ENCODE data around the gene PKIG.

Gene PKIG

DNA sequence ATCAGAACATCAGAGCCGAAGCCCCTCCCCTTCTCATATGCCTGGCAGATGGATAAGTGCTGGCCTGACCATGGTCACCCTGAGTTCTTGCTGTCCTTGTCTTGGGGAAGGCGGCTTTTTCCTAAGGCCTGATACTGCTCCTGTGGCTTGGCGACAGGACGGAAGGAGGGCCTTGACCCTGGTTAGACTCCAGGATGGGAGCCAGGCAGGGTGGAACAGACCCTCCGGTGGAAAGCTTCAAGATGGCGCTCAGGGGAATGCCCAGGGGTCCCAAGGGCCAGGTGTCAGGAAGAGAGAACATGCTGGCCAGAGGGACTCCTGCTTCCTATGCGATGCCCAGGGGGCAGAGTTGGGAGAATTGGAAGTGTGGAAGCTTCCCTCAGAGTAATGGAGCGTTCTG is 39.6 kb downstream of the PKIG start:
- no peak for DNase-seq

DNA sequence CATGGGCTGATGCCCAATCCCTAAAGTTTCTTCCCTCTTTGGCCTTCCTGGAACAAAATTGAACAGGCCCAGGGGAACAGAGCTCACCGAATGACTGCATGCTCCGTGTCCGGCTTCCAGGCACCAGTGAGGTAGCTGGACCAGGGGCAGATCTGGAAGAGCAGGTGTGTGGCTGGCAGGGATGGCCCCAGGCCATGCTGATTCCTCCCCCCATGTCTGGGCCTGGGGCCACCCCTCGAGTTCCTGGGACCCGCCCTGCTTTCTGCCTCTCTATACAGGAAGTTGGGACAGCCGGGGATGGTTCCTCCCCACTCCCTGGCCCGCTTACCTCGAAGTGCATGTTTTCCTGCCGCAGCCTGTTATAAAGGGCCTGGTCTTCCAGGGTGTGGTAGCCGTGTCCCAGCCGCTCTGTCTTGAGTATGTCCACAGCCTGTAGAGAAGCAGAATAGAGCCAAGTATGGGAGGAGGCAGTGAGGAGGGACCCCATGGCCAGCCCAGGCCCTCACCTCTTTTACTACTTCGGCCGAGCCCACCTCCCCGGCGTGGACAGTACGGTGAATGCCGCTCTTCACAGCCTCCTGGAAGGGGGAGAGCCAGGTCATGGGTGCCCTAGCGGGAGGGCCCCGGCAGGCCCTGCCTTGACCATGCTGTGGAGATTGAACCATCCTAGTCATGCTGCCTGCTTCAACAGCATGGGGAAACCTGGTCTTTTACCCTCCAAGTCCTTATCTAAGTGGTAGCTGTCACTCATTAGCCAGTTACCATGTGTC is 40.3 kb downstream of the PKIG start:
- DNase-seq, result no peak

DNA sequence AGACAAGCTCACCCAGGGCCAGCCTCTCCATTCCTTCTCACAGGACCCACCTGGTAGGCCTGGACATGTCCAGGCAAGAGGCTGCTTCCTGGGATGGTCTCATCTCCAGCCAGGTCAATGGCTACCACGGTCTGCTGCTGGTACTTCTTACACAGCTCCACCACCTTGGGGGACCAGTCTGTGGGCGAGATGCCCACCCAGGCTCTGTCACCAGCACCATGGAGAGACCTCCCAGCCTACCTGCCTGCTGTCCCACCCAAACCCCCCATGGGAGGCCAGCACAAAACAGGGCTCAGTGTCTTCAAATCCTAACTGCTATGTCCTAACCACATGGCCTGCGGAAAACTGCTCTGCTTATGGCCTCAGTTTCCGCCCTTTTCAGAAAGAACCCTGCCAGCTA is 41.8 kb downstream of the PKIG start:
- no peak for DNase-seq

DNA sequence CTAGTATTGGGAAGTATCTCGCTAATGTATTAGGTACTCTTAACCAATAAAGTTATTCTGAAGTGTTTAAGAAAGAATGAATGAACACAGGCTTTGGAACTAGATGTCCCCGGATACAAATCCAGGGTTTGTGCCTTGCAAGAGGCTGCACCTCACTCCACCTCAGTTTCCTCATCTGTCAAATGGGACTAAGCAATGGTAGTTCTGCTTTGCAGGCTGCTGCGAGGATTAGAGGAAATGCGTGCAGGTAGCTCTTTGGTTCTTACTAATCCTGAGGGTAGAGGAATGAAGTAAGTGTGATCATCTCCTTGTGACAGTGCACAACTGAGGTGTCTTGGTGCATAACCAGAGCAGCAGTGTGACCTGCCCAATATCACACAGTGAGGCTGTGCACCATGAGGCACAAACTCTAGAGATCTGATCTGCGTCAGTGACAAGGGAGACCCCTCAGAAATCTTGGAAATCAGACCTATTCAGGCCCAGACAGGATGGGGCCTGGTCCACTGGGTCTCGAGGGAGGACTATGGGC is 42.4 kb downstream of the PKIG start:
- no peak for DNase-seq

DNA sequence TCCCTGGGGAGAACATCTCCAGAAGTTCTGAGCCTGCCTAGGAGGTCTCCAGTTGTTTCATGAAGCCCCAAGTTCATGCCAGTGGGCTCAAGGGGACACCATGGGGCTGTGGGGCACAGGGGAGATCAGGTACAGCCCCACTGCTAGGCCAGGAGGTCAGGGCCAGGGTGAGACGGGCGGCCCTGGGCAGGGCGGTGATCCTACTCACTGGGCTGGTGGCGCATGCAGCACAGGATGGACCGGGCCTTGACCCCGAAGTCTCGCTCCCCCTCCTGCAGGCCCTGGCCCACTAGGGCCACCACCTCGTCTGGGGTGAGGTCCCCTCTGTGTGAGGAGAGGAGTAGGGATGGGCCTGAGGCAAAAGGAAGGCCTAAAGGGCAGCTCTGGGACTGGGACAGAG is 43.0 kb downstream of the PKIG start:
- no peak for DNase-seq

DNA sequence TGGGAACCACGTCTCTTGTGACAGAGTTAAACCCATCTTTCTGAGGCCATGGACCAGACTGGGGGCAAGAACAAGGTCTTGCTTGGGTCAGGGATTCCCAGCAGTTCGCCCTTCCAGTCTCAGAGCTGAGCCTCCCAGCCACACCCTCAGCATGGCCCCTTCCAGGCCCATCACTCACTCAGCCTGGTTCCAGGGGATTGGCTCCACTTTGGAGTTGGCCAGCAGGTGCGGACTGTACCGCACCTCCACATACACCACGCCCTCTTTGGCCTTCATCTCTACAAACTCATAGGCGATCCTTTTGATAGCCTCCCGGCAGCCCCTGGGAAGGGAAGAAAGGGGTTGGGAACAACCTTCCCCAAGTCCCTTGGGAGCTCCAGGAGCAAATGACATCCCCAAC is 43.9 kb downstream of the PKIG start:
- no peak for DNase-seq

DNA sequence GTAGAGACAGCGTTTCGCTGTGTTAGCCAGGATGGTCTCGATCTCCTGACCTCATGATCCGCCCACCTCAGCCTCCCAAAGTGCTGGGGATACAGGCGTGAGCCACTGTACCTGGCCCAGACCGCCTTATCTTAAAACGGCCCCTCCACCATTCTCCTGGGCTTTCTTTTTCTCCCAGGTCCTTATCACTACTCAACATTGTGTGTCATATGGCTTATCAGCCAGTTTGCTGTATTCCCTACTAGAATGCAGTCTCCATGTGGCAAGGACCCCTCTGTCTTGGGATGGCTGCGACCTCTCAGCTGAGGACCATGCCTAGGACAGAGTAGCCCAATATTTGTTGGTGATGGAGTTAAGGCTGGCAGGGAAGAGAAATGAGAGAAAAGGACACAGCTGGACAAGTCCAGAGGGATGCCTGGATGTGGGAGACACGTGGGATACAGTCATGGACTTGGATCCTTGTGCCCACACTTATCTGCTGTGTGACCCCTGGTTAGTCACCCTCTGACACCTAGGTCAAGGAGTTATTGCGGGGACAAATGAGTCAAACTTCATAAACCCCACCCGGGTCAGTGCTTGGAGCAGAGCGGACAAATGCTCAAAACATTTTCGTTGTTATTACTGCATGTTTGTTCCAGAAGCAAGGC is 45.1 kb downstream of the PKIG start:
- DNase-seq, result no peak

DNA sequence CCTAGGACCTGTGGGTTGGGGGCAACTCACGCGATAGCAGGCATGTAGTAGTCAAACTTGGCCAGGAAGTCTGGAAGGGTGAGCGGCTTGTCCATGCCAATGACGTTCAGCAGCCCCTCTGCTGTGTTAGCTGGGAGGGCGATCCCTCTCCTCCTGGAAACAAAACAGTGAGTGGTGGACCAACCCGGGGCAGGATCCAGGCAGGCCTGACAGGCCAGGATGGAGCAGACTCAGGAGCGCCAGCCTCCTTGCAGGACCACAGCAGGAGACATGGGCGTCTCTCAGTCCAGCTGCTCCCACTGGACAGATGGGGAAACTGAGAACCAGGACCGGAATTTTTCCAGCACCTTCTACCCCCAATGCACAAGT is 46.6 kb downstream of the PKIG start:
- no peak for DNase-seq

DNA sequence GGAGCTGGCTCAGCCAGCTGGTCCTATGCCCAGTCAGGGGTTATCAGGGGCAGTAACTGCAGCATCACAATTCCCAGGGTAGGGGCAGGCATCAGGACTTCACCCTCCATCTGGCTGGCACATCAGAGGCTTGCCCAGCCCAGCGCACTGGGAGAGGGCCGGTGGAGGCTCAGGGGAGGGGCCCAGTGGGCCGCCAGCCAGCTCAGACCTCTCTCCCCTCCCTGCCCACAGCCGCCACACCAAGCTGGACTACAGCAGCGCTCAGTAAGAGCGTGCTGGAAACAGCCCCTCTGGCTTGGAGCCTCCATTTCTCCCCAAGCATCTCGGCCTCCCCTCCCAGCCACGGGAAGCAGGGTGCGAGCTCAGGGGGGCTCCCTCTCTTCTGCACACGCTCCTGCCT is 47.2 kb downstream of the PKIG start:
- no peak for DNase-seq

DNA sequence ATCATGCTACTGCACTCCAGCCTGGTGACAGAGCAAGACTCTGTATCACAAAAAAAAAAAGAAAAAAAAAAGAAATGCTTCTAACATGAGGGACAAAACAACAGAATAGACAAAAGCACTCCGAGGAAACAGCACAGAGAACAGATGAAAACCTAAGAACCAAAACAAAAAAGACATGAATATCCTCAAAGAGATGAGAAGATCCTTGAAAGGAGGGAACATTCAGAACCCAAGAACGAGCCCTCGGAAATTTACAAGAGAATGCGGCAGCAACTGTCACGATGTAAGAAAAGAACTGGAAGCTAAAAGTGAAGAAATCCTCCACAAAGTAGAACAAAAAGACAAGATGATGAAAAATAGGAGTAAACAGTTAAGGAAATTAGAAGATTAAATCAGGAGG is 47.9 kb downstream of the PKIG start:
- DNase-seq, result no peak

DNA sequence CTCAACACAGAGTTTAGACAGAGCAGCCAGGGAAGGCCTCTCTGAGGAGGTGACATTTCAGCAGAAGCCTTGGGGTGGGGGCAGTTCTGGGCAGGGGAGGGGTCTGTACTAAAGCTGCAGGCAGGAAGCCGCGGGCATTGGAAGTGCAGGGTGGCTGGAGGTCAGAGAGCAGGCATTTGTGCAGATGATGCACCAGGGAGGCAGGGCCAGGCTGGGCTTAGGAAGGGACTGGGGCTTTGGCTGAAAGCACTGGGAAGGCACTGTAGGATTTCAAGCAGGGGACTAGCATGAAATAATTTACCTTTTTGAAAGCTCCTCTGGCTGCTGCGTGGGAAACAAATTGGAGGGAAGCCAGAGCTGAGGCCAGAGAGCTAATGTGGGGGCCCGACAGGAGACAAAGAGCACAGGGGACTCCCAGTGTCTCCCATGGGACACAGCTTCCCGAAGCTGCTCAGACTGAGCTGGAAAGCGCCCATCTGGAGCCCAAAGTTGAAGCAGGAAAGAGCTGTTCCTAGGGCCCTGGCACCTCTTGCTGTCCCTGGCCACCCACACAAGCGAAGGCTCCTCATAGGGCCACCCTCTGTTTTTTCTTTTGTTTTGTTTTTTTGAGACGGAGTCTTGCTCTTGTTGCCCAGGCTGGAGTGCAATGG is 49.8 kb downstream of the PKIG start:
- no peak for DNase-seq

DNA sequence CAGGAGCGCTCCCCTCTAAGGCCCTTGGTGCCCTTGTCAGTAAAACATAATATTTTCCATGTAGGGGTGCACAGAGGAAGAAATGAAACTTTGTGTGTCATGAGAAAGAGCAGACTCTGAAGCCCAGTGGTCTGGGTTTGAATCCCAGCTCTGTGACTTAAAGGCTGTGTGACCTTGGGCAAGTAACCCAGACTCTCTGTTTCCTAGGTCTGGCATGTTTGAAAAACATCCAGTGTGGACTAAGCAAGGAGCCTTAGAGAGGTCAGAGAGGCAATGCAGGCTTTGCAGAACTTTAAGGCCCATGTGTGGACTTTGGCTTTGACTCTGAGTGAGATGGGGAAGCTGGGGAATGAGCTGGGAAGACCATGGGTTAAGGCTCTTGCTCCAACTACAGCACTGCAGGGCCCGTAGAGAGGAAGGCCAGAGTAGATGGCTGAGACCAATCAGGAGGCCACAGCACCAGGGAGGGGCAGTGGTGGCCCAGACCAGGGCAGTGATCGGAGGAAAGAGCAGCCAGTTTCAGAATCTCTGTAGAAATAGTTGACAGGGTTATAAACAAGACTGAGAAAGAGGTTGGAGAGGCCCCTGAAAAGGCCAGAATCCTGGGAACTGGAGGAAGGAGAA is 50.9 kb downstream of the PKIG start:
- DNase-seq, result no peak

DNA sequence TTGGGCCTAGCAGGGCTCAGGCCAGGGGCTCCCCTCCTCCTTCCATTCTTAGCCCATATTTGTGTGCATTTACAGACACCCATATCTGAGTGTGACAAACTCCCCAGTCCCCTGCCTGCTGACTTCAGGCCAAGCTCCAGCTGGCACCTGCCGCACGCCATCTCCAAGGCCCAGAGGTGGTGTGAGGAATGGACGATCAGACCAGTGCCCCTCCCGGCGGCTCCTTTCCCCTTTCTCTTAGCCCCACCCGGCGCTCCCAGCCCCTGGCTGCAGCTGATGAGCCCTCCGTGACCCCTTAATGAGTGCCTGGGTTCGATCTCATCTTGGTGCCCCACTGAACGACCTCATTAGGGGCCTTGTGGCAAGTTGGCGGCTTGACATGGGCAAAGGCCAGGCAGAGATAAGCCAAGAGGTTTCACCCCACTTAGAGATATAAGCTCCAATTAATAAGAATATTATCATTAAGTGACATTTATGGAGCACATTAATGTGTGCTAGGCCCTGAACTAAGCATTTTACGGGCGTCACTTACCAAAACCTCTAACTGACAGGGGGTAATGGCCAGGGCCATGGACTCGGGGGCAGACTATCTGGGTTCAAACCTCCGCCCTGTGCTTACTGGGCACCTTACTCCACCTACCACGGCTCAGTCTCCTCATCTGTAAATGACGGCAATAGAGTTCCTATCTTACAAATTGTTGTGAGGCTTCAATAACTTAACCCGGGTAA is 51.7 kb downstream of the PKIG start:
- DNase-seq, result no peak

DNA sequence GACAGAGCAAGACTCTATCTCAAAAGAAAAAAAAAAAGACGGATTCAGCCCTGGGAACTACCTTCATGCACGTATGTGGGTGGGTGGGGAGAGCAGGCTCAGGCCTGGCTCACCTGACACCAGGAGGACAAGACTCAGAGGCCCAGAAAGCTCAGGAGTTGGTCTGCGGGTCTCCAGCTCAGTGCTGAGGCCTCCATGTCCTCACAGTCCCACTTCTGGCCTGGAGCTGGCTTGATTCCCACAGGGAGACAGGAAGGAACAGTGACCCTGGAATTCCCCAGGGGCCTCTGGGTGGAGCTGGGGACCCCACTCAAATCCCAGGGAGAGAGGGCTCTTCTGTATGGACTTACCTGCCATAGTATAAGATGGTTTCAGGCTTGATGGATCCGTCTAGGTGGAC is 53.5 kb downstream of the PKIG start:
- DNase-seq, result no peak

DNA sequence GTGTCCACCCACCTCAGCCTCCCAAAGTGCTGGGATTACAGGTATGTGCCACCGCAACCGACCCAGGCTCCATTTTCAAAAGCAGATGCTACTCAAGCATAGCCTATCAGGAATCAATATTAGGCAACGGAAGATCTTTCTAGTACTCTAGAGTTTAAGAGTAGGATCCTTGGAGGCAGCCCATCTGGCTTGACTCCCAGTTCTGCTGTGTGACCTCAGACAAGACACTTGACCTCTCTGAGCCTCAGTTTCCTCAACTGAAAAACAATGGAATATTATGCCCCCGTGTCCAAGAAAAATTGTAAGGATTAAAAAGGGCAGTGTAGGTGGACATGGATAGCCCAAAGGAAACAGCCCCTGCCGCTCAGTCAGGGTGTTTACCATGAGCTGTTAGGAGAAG is 54.7 kb downstream of the PKIG start:
- no peak for DNase-seq

DNA sequence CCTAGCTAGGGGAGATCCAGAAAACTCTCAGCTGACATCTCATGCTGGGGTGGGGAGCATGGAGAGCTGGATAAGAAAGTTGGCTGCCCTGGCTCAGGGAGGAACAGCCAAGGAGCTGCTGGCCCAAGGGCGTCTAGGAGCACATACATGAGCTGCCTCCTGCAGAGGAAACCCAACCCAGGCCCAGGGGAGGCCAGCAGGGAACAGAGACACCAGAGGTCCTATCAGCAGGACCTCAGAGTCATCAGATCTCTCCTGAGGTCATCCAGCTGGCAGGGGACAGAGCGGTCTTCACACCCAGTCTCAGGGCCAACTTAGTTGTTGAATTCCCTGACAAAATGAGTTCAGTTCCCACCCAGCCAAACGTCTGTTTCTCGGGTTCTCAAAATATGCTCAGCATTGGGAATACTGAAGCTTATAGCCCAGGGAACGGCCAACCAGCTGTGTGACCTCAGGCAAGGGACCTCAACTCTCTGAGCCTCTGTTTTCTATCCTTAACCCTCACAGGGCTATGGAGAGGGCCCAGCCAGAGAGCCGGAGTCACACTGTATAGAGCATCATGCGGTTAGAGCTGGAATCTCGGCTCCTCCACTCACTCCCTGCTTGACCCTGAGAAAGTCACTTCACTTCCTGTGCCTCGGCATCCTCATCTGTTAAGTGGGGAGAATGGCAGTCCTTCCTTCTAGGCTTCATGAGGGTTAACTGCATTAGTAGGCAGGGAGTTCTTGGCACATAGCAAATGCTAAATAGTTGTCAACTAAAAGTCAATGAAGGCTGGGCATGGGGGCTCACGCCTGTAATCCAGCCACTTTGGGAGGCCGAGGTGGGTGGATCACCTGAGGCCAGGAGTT is 55.4 kb downstream of the PKIG start:
- DNase-seq, result no peak

DNA sequence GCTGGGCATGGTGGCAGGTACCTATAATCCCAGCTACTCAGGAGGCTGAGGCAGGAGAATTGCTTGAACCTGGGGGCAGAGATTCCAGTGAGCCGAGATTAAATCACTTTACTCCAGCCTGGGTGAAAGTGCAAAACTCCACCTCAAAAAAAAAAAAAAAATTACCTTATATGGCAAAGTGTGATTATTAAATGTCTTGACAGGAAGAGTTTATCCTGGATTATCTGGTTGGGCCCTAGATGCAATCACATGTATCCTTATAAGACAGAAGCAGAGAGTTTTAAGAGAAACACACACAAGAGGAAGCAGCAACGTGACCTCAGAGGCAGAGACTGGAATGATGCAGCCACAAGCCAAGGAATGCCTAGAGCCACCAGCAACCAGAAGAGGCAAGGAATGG is 58.1 kb downstream of the PKIG start:
- DNase-seq, result no peak

DNA sequence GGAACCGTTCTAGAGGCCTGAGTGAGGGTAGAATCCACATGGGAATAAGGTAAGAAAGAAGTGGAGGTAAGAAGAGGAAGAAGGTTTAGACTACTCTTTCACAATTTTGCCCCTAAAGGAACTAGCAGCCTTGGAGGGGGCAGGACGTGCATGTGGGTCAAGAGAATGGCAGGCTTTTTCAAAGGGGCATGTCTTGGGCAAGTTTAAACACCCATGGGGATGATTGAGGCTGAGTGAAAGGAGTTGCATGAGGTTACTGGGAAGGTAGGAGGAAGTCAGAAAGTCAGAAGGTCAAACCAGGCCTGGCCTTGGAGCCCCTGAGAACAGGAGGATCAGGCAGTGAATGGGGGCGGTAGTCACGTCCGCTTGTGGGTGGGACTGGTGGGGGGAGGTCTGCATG is 58.9 kb downstream of the PKIG start:
- no peak for DNase-seq

DNA sequence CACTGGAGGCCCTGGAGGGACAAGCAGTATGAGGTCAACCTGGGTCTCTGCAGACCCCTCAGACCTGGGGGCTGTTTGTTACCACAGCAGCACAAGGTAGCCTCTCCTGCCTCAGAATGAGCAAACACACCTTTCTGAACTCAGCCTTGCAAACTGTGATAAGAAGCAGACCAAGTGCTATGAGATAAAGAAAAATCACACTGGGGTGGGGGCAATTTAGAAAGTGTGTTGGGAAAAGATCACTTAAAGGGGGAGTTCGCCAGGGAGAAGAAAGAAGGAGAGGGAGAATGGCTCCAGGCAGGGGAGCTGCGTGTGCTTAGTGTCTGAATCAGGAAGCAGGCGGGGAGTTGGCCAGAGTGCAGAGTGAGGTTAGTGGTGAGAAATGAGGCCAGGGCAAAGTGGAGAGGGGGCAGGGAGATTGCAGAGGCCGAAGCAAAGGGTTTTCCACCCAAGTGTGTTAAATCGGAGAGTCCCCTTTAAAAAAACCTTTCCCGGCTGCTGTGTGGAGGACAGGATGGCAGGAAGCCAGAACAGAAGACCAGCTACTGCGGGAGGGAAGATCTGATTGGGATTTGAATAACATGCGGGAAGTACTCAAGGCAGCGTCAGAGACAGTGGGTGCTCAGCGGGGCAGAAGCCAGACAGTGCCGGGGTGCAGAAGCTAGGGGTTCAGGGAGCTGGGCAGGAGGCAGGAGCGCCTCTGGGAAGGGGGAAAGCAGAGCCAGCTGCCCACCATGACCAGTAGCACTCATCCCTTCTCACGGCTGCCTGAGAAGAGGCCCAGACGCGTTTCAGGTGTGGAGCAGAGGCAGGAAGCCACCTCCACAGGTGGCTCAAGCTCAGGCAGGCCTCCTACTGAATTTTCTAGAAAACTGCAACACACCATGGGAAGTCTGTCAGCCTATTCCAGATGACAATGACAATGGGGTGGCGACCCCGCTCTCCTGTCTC is 60.1 kb downstream of the PKIG start:
- no peak for DNase-seq

DNA sequence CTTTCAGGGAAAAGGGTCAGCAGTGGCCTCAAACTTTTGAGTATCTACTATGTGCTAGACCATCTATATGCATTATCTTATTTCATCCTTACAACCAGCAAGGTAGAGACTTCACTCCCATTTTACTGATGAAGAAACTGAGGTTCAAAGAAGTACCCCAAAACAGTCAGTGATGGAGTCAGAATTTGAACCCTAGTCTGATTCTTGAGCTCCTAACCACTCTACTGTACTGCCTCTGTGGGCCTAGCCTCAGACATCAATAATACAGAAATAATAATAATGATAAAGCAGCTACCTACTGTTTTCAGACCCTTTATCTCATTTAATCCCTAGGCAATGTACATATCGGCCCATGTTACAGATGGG is 60.8 kb downstream of the PKIG start:
- DNase-seq, result no peak
